GM18873 (cell line): ENCODE data around the gene ARHGAP26.
A peak's percentile ranks its signal among the peaks of the same experiment; 100 is the strongest.

Experiments used
- ATAC-seq: cut with Tn5 transposase; IDR thresholded peaks from one replicate; pipeline ENCODE4 v1.9.1; 2021; ENCODE audit warnings: mild to moderate bottlenecking, moderate library complexity, moderate number of reproducible peaks; ENCODE audit not compliant: unreplicated experiment, low FRiP score

Gene ARHGAP26

DNA sequence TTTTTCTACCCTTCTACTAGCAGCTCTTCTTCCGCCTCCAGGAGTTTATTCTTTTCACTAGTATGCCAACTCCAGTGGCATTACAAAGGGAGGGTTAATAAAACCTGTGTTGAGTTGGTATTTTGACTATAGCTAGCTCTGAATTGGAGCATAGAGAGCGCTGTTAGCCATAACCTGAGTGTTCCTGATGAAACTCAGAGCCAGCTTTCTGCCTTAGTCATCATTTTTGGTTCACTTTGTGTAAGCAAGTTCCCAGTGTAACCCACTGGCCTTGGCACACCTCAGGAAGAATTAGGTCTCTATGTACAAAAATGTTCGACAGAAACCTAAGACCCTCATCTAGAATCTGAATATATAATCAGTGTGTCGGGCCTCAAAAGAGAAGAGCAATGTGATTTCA, 394.4 kb downstream of the ARHGAP26 start:
- no peak for ATAC-seq

DNA sequence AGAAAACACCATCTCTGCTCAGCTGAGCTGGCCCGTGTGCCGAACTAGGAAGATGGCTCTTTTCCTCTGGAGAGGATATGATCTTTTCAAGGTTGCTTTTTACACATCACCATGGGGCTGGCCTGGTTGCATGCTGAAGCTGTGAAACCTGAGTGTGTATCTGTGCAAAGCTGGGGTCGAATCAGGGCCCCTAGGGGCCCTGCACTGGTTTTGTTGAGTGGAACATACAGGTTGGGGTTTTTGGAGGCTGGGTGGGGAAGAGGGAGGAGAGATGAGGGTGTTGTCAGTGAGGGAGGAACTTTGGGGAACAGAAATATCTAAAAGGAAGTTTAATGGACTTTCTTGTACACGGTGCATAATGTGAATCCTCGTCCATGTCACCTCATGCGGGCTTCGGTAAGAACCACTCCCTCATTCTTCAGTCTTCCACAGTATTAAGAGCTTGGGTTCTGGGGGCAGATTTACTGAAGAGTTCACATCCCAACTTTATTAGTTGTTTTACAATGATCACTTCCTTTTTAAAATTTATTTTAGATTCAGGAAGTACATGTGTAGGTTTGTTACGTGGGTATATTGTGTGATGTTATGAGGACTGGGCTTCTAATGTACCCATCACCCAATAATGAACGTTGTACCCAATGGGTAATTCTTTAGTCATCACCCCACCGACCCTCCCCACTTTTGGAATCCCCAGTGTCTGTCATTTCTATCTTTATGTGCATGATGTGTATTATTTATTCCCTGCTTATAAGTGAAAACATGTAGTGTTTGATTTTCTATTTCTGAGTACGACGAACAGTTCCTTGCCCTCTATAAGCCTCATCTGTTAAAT, 395.1 kb downstream of the ARHGAP26 start:
- ATAC-seq = no peak

DNA sequence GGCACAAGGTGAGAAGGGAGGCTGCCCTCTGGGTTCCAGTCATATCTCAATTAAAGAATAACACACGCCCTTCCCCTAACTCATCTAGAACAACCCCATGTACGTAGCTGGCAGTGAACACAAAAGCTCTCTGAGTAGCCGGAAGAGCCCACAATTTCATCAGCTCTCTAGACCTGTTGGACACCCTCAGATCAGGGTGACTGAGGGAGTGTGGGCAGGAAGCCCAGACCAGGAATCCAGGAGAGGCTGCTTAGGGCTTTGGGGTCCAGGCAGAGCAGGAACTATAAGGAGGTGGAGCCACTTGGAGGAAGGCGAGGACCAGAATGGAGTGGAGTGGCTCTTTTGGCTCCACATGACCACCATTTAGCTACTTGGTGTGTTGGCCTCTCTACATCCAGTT, 395.9 kb downstream of the ARHGAP26 start:
- ATAC-seq = no peak

DNA sequence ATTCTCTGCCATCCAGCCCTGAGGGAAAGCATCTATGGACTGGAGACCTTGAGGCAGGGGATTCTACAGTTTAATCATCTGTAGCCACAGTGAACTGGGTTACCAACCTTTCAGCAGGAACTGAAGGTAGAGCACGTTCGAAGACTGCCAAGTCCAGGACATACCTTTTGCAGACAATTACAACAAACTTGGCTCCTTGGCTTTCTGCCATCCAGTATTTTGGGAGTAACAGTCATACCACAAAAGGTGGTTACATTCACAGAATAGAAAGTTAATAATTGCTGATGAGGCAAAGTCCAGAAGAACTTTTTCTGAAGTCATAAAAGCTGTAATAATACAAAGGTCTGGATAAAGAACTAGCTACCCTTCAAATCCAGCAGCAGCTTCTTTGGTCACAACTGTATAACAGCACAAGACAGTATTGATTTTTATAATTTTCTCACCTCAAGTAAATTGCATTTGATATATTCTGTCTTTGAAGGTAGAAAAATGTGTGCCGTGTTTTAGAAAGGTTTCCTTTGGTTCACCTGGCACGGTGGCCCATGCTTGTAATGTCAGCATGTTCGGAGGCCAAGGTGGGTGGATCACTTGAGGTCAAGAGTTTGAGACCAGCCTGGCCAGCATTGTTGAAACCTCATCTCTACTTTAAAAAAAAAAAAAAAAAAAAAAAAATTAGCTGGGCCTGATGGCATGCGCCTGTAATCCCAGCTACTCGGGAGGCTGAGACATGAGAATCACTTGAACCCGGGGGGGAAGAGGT, 396.7 kb downstream of the ARHGAP26 start:
- ATAC-seq = no peak

DNA sequence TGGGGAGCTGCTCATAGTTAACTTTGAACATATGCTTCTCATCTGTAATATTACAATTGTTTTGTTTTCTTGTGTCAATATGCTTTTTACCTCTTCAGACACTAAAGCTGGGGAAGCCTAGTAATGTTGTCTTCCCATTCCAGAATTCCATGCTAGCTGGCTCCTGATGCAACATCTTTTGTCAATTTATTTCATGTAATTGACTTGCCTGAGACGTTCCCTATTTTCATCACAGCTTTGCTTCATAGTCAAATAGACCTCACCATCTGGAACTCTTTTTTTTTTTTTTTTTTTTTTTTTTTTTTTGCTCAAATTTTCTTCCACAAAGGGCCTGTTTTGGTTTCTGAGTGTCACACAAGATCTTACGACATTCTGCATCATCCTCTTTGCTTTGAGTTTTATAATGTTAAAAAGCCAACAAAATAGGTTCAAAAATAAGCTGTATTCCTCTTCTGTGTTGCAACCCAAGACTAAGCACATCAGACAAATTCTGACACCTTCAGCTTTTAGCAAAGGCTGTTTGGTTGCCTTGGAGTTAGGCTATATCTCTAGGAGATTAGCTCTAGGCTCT, 398.1 kb downstream of the ARHGAP26 start:
- no peak for ATAC-seq

DNA sequence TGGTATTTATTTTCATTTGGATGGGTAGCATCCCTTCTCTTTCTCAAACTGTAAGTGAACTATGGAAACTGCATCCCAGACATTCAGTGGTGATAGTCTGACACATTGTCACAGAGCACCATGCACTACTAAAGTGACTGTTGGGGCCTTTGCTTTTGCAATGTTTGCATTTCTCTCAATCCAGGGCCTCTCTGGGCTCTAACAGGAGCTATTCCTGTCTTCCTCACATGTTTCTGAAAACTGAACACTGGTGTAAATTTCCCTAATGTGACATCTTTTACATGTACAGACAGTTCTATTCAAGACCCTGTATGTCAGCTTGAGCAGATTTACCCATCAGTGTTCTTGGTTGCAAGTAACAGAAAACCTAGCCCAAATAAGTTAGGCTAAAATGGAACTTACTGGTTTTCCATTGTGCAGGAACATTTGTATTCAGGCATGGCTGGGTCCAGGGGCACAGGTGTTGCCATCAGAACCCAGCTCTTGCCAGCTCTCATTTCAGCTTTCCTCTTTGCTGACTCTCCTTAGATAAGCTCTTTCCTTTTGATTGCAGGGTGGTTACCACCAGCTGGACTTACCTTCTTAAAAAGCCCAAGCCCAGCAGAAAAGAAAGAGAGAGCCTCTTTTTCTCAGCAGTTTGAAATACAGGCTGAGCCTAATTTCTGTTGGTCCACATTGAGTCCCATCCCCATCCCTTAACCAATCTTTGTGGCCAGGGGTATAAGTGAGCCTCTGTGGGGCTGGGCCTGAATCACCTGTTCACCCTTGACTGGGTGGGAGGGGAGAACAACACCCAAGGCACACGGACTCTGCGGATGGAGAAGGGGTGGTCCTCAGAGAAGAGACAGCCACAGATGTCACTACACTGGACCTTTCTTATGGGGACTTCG, 399.0 kb downstream of the ARHGAP26 start:
- no peak for ATAC-seq

DNA sequence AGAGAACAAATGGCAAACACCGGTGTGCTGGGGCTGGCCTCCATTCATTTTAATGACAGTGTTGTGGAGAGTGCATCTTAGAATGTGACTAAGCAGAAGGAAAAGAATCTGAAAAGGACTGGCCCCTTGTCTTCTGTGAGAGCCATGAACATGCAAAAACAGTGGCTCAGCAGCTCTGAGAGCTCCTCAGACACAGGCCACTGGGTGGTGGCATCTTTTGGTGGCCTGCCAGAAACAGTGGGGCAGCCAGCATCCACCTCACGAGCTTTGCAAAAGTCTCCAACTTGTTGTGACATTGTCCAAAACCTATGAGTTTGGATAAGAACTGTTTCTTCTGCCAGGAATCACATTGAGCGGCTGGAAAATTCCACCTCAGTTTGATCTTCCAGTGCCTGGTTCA, 399.9 kb downstream of the ARHGAP26 start:
- ATAC-seq = no peak

DNA sequence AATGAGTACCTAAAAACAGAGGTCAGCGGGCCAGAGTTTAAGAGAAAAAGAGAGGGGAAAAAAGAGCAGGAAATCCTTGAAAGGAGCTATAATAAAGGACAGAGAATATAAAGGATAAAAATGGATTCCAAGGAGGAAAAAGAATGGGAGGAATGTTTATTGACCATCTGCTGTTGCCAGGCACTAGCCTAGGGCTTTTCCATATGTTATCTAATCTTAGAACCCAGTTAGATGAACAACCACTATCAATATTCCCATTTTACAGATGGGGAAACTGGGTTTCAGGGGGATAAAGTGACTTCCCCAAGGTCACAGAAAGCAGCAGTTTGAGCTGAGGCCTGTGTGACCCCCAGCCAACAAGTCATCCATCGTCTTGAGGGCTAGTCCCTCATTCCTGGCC, 400.8 kb downstream of the ARHGAP26 start:
- ATAC-seq = no peak

DNA sequence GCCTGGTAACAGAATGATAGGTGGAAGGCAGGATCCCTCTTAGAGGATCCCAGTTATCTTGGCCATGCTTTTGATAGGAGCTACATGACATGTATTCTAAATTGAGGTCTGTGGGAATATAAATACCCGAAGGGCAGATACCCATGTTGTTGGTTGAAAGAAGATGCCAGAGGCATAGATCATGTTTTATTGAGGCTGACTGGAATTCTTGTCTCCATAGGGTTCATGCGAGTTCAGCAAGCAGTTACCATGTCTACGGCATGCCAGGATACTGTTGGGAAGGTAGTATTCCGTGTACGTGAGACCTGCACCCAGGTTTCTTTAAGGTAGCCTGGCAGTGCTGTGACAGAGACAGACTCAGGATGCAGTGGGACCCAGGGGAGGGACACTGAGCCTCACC, 402.6 kb downstream of the ARHGAP26 start:
- ATAC-seq = no peak

DNA sequence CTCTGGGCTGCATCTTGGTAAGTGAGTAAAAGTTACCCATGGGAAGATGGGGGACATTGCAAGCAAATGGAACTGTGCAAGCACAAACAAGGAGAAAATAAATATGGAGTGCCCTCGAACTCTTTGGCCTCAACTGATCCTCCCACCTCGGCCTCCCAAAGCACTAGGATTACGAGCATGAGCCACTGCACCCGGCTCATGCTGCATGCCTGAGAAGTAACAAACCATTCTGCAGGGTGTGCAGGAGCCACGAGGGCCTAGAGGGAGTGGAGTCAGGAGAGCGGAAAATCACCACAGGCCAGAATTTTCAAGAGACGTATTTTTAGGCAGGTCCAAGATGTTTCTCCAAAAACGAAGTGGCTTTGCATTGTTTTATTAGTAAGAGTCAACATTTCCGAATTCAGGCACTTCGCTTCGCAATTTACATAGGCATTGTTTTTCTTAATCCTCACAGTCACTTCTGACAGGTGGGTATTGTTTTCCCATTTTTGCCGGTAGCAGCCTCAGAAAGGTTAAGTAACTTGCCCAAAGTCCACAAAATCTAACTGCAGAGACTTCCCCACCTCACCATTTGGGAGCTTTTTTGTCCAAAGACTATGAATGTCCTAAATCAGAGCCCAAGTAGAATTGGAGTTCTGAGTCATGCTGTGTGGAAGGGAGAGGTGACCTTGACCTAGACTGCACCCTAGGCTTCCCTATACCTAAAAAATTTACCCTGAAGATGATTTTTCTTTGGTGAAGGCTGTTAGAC, 403.1 kb downstream of the ARHGAP26 start:
- ATAC-seq = no peak

DNA sequence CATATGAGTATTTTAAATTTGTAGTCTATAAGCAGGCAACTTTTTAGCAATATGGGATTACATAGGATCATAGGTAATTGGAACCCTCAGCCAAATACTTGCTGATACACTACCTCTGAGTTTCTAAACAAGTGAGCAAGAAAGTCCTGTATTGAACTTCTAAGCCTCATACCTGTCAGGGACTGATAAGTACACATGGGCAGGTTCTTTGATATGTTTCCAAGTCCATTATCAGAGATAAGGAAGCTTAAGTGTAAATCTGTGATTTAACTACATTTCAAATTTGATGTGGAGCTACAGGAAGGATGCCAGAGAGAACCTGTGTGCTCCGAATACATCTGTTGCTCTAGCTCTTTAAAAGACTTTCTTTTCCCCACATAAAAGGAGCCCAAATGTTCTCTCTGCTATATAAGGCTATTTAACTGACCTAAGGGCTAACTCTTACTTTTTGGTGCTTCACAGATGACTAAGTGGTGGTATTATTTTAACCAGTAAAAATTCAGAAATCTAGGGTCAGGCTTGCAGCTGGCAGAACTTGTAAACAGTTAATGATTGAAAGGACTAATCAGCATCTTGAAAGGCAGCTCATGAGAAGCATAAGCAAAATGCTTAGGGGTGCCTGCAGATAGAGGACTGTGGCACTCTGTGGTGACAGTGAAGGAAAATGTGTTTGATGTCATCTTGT, 404.7 kb downstream of the ARHGAP26 start:
- peak; percentile 95 for ATAC-seq

DNA sequence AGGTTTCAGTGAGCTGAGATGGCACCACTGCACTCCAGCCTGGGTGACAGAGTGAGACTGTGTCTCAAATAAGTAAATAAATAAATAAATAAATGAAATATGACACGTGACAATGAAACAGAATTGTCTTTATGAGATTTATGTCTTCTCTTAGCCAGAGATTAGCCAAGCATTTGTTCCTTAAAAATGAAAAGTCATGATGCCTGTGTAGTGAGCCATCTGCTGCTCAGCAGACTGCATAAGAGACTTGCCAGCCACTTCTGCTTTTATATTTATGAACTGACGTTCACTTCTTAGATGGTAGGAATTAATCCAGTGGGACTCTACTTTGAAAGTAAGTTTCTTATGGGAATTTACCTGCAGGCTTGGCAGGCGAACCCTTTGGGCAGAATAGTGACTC, 405.9 kb downstream of the ARHGAP26 start:
- no peak for ATAC-seq

DNA sequence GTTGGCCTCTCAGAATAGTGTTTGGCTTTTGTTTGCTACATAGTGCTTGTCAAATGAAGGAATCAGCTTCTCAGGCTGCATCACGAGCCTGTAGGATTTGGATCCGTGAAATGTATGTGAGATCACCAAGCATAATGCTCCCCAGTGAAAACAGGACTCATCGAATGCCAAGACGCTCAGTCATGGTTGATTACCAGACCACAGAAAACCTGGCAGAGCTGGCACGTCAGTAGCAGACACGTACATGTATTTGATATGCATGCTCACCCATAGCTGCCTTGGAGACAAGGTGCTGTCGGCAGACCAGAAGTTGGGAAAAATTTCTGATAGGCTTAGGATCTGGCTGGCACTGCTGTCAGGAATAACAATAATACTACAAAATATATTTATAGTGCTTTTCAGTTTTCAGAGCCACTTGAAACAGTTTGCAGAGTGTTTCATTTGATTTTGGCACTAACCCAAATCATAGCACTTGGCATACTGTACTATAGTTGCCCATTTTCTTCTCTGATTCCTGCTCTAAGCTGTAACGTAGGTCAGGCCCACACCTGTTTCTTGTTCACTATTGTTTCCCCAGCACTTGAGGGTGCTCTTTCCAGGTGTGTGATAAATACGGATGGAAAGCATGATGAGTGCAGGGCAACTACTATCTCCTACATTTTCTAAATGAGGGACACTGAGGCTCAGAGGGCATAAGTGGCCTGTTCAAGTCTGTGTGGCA, 407.2 kb downstream of the ARHGAP26 start:
- no peak for ATAC-seq

DNA sequence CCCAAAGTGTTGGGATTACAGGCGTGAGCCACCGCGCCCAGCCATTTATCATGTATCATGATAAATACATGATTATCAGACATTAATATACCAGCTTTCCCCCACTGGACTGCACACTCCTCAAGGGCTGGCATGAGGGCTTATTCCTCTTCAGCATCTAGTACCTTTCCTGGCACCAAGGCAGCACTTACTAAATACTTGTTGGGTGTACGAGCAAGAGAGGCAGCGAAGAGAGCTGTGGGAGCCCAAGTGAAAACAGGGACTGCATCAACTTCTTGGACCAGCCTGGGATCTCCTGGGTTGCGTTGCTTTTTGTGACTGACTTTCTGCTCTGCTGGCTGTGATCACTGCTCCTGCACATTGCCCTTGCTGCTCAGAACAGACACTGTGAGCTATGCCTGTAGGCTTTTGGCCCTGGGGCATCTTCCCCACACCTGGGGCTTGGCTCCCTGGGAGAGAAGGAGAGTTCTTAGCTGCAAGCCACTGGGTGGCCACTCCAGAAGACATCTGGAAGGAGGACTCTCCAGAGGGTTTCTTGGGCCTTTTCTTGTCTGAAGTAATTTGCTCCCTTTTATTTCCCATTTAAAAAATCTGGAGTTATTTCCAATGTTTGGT, 409.1 kb downstream of the ARHGAP26 start:
- no peak for ATAC-seq

DNA sequence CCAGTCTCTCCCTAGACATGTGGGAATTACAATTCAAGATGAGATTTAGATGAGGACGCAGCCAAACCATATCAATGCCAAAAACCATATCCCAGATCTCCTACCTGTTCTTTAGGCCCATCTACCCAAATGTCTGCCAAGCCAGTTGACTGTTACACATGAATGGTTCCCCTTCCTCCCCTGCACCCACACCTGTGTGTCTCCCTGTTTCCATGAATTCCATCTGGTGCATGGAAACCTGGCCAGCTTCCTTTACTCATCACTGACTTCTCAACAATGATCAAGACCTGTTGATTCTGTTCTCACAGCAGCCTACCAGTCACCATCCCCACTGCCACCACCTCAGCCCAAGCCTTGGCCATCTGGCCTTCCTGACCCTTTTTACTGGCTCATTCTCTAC, 410.6 kb downstream of the ARHGAP26 start:
- no peak for ATAC-seq

DNA sequence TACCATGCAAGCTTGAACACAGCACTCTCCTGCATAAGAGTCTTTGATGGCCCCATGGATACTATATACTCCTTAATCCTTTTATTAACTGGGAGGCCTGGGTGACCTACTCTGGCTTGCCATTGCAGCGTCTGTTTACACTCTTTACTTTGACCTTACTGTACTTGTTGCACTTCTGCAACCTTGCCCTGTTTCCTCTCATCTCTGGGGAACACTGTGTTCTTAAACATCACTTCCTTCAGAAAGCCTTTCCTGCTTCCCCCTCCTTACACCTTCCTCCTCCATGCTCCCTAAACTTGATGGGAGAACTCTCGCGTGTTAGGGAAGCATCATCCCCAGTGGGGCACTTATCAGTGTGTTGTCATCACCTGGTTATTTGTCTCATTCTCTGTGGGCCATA, 411.0 kb downstream of the ARHGAP26 start:
- no peak for ATAC-seq

DNA sequence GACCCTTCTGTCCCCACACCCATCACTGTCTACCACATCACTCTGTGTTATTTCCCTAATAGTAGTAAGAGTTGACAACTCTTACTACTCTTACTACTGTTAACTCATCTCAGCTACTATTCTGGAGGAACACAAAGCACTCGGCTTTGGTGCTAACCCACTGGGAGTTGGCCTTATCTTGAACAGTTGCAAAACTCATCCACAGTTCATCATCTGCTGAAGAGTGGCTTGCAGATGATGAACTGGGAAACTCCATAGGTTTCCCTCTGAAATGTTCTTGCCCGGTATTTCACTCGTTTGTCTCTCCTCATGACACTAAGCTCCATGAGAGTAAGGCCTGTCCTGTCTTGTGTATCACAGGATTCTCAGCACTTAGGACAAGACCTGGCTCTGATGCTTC, 411.9 kb downstream of the ARHGAP26 start:
- ATAC-seq = no peak
